NB4 (cell line): ENCODE measurements around the gene TMEM151A.

Source experiments
- DNase-seq: peaks from one replicate; pipeline ENCODE4 v3.0.0; 2010; ENCODE audit warnings: low read depth
- H3K4me3 ChIP-seq: one replicate; pipeline ENCODE4 v1.5.1; 2011; ENCODE audit warnings: mild to moderate bottlenecking, low read depth, low read length, moderate library complexity
- CTCF ChIP-seq: IDR thresholded peaks from one replicate; pipeline ENCODE4 v1.5.1; 2012; ENCODE audit warnings: low read depth, low read length
- MAX ChIP-seq: IDR thresholded peaks from 2 replicates; pipeline ENCODE4 v1.6.1; 2011; ENCODE audit warnings: low read depth, low read length
- MYC ChIP-seq: IDR thresholded peaks from 2 replicates; pipeline ENCODE4 v1.6.1; 2011; ENCODE audit warnings: low read depth, low read length
- POLR2A ChIP-seq: IDR thresholded peaks from 2 replicates; pipeline ENCODE4 v1.6.1; 2011; ENCODE audit warnings: mild to moderate bottlenecking; ENCODE audit not compliant: insufficient read length; ENCODE audit errors: extremely low read depth

Gene TMEM151A

GRCh38 chr11:66292543-66293332 is 1.0 kb downstream of the TMEM151A start:
- no peak overlapping the region for H3K4me3 ChIP-seq
- no peak for DNase-seq
- TF ChIP-seq MAX = no peak
- TF ChIP-seq MYC = no peak
- TF ChIP-seq CTCF = no peak
- no peak for TF ChIP-seq POLR2A

- no peak overlapping the region for H3K4me3 ChIP-seq
- TF ChIP-seq MYC = no peak
- TF ChIP-seq MAX = no peak
- TF ChIP-seq POLR2A = no peak
- no peak for TF ChIP-seq CTCF
- DNase-seq = no peak
Observed at GRCh38 chr11:66293352-66293751, 1.7 kb downstream of the TMEM151A start.

- no peak overlapping the region for H3K4me3 ChIP-seq
- no peak for DNase-seq
- TF ChIP-seq POLR2A (no peak), CTCF (no peak), MAX (no peak)
Observed at GRCh38 chr11:66293777-66294625, 2.3 kb downstream of the TMEM151A start.

- TF ChIP-seq MYC = no peak
- no peak for TF ChIP-seq POLR2A
- no peak for TF ChIP-seq CTCF
- TF ChIP-seq MAX = no peak
- DNase-seq = no peak
- H3K4me3 ChIP-seq = no peak overlapping the region
Observed at GRCh38 chr11:66294626-66295620, 3.2 kb downstream of the TMEM151A start.

- no peak for TF ChIP-seq POLR2A
- no peak for TF ChIP-seq MYC
- TF ChIP-seq MAX = no peak
- no peak for TF ChIP-seq CTCF
- H3K4me3 ChIP-seq = no peak overlapping the region
- no peak for DNase-seq
Observed at GRCh38 chr11:66297610-66298009, 5.9 kb downstream of the TMEM151A start.
